Mucosa of rectum (tissue), 2 donors: Measurements from ENCODE around the gene GABRG3.

ENCODE experiments used
- H3K27ac ChIP-seq, 2 donors: one replicate each; pipeline ENCODE4 v1.7.0; 2013; ENCODE audit warnings: inconsistent platforms in 2 of 2, low read depth in 2 of 2, low read length in 2 of 2
- H3K27me3 ChIP-seq, 2 donors: one replicate each; pipeline ENCODE4 v1.7.0; 2013; ENCODE audit warnings: low read length in 2 of 2; ENCODE audit not compliant: control insufficient read depth in 2 of 2, insufficient read depth in 2 of 2
- H3K36me3 ChIP-seq, 2 donors: one replicate each; pipeline ENCODE4 v1.7.0; 2013; ENCODE audit warnings: low read length in 2 of 2; ENCODE audit not compliant: control insufficient read depth in 2 of 2, insufficient read depth in 2 of 2
- H3K4me1 ChIP-seq, 2 donors: one replicate each; pipeline ENCODE4 v1.7.0; 2013; ENCODE audit warnings: low read length in 2 of 2, mild to moderate bottlenecking in 1 of 2; ENCODE audit not compliant: control insufficient read depth in 2 of 2, insufficient read depth in 2 of 2
- H3K4me3 ChIP-seq, 2 donors: one replicate each; pipeline ENCODE4 v1.7.0; 2013; ENCODE audit warnings: low read length in 2 of 2
- H3K9ac ChIP-seq, 2 donors: one replicate each; pipeline ENCODE4 v1.7.0; 2013; ENCODE audit warnings: low read length in 2 of 2, low read depth in 1 of 2, mild to moderate bottlenecking in 1 of 2
- H3K9me3 ChIP-seq, 2 donors: one replicate each; pipeline ENCODE4 v1.7.0; 2013; ENCODE audit warnings: low read length in 2 of 2; ENCODE audit not compliant: control insufficient read depth in 2 of 2
- donor health status: healthy.
- donor health status: Normal muscosa, but diverticular disease.

Gene GABRG3

GRCh38 chr15:27241943-27242342, 271.0 kb downstream of the GABRG3 start:
- Histone ChIP-seq H3K36me3 (no peaks in the 10 kb centered on the region), H3K27me3 (no peaks in the 10 kb centered on the region), H3K4me3 (no peak overlapping the region), H3K9me3 (peaks cover 0 to 2% of the 10 kb centered on the region in 2 donors), H3K4me1 (no peaks in the 10 kb centered on the region), H3K27ac (no peak overlapping the region), H3K9ac (no peak overlapping the region)

- H3K9ac ChIP-seq = no peak overlapping the region
- peaks cover 0 to 2% of the 10 kb centered on the region in 2 donors for H3K9me3 ChIP-seq
- H3K27ac ChIP-seq = no peak overlapping the region
- no peaks in the 10 kb centered on the region for H3K4me1 ChIP-seq
- no peaks in the 10 kb centered on the region for H3K27me3 ChIP-seq
- no peaks in the 10 kb centered on the region for H3K36me3 ChIP-seq
- no peak overlapping the region for H3K4me3 ChIP-seq
These were observed 273.1 kb downstream of the GABRG3 start for GRCh38 chr15:27244047-27244446.

- Histone ChIP-seq H3K4me3 (no peak overlapping the region), H3K9me3 (peaks cover 0 to 2% of the 10 kb centered on the region in 2 donors), H3K9ac (no peak overlapping the region), H3K27ac (no peak overlapping the region), H3K4me1 (no peaks in the 10 kb centered on the region), H3K27me3 (no peaks in the 10 kb centered on the region), H3K36me3 (no peaks in the 10 kb centered on the region)
These were observed 277.3 kb downstream of the GABRG3 start for GRCh38 chr15:27248251-27248650.

GRCh38 chr15:27249046-27249759, 278.2 kb downstream of the GABRG3 start:
- H3K9me3 ChIP-seq = peaks cover 0 to 1% of the 10 kb centered on the region in 2 donors
- H3K4me1 ChIP-seq = no peaks in the 10 kb centered on the region
- H3K9ac ChIP-seq = no peak overlapping the region
- H3K27ac ChIP-seq = no peak overlapping the region
- no peak overlapping the region for H3K4me3 ChIP-seq
- no peaks in the 10 kb centered on the region for H3K27me3 ChIP-seq
- H3K36me3 ChIP-seq = no peaks in the 10 kb centered on the region

- no peak overlapping the region for H3K9ac ChIP-seq
- H3K9me3 ChIP-seq = no peaks in the 10 kb centered on the region
- H3K4me3 ChIP-seq = no peak overlapping the region
- no peak overlapping the region for H3K27ac ChIP-seq
- H3K4me1 ChIP-seq = no peaks in the 10 kb centered on the region
- H3K27me3 ChIP-seq = no peaks in the 10 kb centered on the region
- H3K36me3 ChIP-seq = no peaks in the 10 kb centered on the region
These were observed 278.8 kb downstream of the GABRG3 start for GRCh38 chr15:27249760-27250109.

GRCh38 chr15:27250223-27250622, 279.2 kb downstream of the GABRG3 start:
- Histone ChIP-seq H3K36me3 (no peaks in the 10 kb centered on the region), H3K9ac (no peak overlapping the region), H3K4me3 (no peak overlapping the region), H3K4me1 (no peaks in the 10 kb centered on the region), H3K27ac (no peak overlapping the region), H3K9me3 (no peaks in the 10 kb centered on the region), H3K27me3 (no peaks in the 10 kb centered on the region)

- no peaks in the 10 kb centered on the region for H3K27me3 ChIP-seq
- H3K9ac ChIP-seq = no peak overlapping the region
- H3K36me3 ChIP-seq = no peaks in the 10 kb centered on the region
- H3K4me3 ChIP-seq = no peak overlapping the region
- H3K4me1 ChIP-seq = no peaks in the 10 kb centered on the region
- peaks cover 0 to 2% of the 10 kb centered on the region in 2 donors for H3K9me3 ChIP-seq
- H3K27ac ChIP-seq = no peak overlapping the region
These were observed 283.1 kb downstream of the GABRG3 start for GRCh38 chr15:27254055-27254454.

- H3K4me3 ChIP-seq = no peak overlapping the region
- H3K27ac ChIP-seq = no peak overlapping the region
- H3K4me1 ChIP-seq = no peaks in the 10 kb centered on the region
- H3K9ac ChIP-seq = no peak overlapping the region
- H3K36me3 ChIP-seq = no peaks in the 10 kb centered on the region
- H3K9me3 ChIP-seq = peaks cover 4% of the 10 kb centered on the region in 2 donors
- H3K27me3 ChIP-seq = no peaks in the 10 kb centered on the region
These were observed 283.8 kb downstream of the GABRG3 start for GRCh38 chr15:27254801-27255200.

- Histone ChIP-seq H3K9ac (no peak overlapping the region), H3K4me1 (no peaks in the 10 kb centered on the region), H3K27ac (no peak overlapping the region), H3K4me3 (no peak overlapping the region), H3K9me3 (peaks cover 4 to 6% of the 10 kb centered on the region in 2 donors), H3K36me3 (no peaks in the 10 kb centered on the region), H3K27me3 (no peaks in the 10 kb centered on the region)
These were observed 285.5 kb downstream of the GABRG3 start for GRCh38 chr15:27256446-27256845.

- Histone ChIP-seq H3K4me3 (no peak overlapping the region), H3K4me1 (no peaks in the 10 kb centered on the region), H3K27ac (no peak overlapping the region), H3K9me3 (peaks cover 4 to 6% of the 10 kb centered on the region in 2 donors), H3K9ac (no peak overlapping the region), H3K36me3 (no peaks in the 10 kb centered on the region), H3K27me3 (no peaks in the 10 kb centered on the region)
These were observed 287.3 kb downstream of the GABRG3 start for GRCh38 chr15:27258287-27258686.
